HL-60 (cell line): ENCODE data around the gene CDC25C.

Experiments
- DNase-seq, 2 experiments: peaks; one replicate each; pipeline ENCODE4 v3.0.0-alpha.2; 2010 to 2020; ENCODE audit warnings: low read depth in 1 of 2, low spot score in 1 of 2
- H3K27ac ChIP-seq: fragments of 250-450 bp; sonication (Bioruptor Pico); replicated peaks from 2 replicates; pipeline ENCODE4 v1.5.1; 2020; ENCODE audit warnings: mild to moderate bottlenecking, moderate library complexity
- H3K27me3 ChIP-seq: fragments of 250-450 bp; sonication (Bioruptor Pico); 2 replicates; pipeline ENCODE4 v1.5.1; 2021; ENCODE audit warnings: mild to moderate bottlenecking, moderate library complexity; ENCODE audit not compliant: insufficient read depth, poor library complexity, severe bottlenecking
- H3K4me3 ChIP-seq: replicated peaks from 2 replicates; pipeline ENCODE4 v1.5.1; 2011; ENCODE audit warnings: mild to moderate bottlenecking, control low read depth, low read length; ENCODE audit not compliant: insufficient read depth
- GABPA ChIP-seq: IDR thresholded peaks from 2 replicates; pipeline ENCODE4 v1.6.1; 2012; ENCODE audit warnings: low read depth
- POLR2AphosphoS5 ChIP-seq: IDR thresholded peaks from 2 replicates; pipeline ENCODE4 v1.6.1; 2012; ENCODE audit warnings: low read depth
- SPI1 ChIP-seq: IDR thresholded peaks from 2 replicates; pipeline ENCODE4 v1.6.1; 2012; ENCODE audit warnings: low read depth, mild to moderate bottlenecking, borderline replicate concordance
- TF ChIP-seq, protein P1 (sequence below): IDR thresholded peaks from 2 replicates; pipeline ENCODE4 v1.6.1; 2012; ENCODE audit warnings: low read depth; ENCODE audit not compliant: insufficient replicate concordance
- TF ChIP-seq, protein P2 (sequence below): IDR thresholded peaks from one replicate; pipeline ENCODE4 v1.5.1; 2011; ENCODE audit warnings: low read length, control low read depth, inconsistent platforms; ENCODE audit not compliant: insufficient read depth

CDC25C gene

DNA sequence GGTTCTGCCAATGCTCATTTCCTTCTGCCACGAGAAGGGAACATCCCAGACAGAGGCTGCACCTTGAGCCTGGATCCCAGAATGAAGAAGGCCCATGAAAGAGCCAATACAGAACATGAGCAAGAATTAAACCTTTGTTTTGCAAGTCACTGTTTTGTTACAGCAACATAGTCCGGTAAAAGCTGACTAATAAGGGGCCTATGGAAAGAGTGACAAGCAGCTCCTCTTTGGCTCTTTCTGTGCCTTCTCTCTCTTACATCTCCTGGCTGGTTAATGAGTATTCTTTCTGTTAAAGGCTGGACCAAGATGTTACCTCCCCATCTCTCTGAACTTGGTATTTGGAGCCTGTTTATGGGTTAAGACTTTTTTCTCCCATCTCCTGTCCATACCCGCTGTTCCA is 68.0 kb downstream of the CDC25C start:
- Histone ChIP-seq H3K27ac (no peak overlapping the region), H3K4me3 (no peak overlapping the region), H3K27me3 (no peaks in the 10 kb centered on the region)
- DNase-seq = no peak
- TF ChIP-seq, protein P1, sequence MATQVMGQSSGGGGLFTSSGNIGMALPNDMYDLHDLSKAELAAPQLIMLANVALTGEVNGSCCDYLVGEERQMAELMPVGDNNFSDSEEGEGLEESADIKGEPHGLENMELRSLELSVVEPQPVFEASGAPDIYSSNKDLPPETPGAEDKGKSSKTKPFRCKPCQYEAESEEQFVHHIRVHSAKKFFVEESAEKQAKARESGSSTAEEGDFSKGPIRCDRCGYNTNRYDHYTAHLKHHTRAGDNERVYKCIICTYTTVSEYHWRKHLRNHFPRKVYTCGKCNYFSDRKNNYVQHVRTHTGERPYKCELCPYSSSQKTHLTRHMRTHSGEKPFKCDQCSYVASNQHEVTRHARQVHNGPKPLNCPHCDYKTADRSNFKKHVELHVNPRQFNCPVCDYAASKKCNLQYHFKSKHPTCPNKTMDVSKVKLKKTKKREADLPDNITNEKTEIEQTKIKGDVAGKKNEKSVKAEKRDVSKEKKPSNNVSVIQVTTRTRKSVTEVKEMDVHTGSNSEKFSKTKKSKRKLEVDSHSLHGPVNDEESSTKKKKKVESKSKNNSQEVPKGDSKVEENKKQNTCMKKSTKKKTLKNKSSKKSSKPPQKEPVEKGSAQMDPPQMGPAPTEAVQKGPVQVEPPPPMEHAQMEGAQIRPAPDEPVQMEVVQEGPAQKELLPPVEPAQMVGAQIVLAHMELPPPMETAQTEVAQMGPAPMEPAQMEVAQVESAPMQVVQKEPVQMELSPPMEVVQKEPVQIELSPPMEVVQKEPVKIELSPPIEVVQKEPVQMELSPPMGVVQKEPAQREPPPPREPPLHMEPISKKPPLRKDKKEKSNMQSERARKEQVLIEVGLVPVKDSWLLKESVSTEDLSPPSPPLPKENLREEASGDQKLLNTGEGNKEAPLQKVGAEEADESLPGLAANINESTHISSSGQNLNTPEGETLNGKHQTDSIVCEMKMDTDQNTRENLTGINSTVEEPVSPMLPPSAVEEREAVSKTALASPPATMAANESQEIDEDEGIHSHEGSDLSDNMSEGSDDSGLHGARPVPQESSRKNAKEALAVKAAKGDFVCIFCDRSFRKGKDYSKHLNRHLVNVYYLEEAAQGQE = no peak
- no peak for TF ChIP-seq SPI1
- TF ChIP-seq POLR2AphosphoS5 = no peak

DNA sequence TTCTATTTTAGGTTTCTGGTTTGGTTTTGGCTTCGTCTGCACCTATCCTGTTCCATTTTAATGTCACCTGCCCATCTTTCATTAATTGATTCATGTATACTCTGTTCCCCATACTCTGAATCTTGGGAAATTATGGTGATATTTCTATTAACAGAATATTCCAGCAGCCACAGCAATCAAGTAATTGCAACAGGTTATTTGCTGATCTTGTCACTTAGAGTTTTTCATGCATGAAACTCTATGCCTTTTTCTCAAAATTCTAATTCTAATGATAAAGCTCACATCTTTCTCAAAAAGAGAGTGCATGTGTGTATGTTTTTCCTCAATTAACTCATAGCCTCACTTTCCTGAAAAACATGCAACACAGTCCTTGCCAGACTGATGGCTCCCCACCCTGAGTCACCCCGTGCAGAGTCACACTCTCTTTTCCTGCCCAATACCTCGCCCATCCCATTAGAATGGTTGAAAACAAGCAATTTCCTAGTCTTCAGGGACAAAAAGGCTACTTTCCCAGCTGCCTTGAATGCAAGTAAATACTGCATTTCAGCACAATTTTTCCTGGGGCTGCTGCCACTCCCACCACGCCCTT is 72.8 kb downstream of the CDC25C start:
- no peak for DNase-seq
- H3K4me3 ChIP-seq = no peak overlapping the region
- TF ChIP-seq GABPA (no peak), SPI1 (no peak), POLR2AphosphoS5 (no peak)
- TF ChIP-seq, protein P2, sequence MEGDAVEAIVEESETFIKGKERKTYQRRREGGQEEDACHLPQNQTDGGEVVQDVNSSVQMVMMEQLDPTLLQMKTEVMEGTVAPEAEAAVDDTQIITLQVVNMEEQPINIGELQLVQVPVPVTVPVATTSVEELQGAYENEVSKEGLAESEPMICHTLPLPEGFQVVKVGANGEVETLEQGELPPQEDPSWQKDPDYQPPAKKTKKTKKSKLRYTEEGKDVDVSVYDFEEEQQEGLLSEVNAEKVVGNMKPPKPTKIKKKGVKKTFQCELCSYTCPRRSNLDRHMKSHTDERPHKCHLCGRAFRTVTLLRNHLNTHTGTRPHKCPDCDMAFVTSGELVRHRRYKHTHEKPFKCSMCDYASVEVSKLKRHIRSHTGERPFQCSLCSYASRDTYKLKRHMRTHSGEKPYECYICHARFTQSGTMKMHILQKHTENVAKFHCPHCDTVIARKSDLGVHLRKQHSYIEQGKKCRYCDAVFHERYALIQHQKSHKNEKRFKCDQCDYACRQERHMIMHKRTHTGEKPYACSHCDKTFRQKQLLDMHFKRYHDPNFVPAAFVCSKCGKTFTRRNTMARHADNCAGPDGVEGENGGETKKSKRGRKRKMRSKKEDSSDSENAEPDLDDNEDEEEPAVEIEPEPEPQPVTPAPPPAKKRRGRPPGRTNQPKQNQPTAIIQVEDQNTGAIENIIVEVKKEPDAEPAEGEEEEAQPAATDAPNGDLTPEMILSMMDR = no peak
- TF ChIP-seq, protein P1 = no peak

DNA sequence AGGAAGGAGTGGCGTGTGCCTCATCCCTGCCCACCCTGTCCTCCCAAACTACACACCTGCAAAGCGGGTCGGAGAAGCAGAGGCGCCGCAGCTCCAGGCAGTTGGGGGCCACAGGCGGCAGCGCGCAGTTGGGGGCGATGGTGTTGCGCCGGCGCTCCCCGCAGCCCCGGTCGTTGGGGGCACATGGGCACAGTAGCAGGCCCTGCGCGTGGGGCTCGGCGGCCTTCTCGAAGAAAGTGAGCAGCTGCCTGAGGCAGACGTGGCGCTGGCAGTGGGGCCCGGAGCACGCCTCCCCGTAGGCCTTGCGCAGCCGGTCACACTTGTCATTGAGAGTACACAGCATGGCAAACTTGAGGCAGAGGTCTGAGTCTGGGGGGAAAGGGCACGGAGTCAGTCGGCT is 74.0 kb downstream of the CDC25C start:
- no peak for TF ChIP-seq SPI1
- TF ChIP-seq, protein P2 = no peak
- TF ChIP-seq POLR2AphosphoS5 = no peak
- TF ChIP-seq, protein P1 = no peak
- no peak for TF ChIP-seq GABPA
- H3K27me3 ChIP-seq = no peaks in the 10 kb centered on the region
- no peak overlapping the region for H3K4me3 ChIP-seq
- DNase-seq = no peak
- no peak overlapping the region for H3K27ac ChIP-seq

More for the DNA sequence above, 72.8 kb downstream of the CDC25C start:
- no peaks in the 10 kb centered on the region for H3K27me3 ChIP-seq
- H3K27ac ChIP-seq = no peak overlapping the region
